Osteocyte (in vitro differentiated cells): ENCODE results near the gene LSM14A. TPM values are rescaled to one million over a fixed set of nuclear protein-coding genes. Genes with fewer than 3 reads are reported as not detected.

ENCODE experiments used
- DNase-seq: peaks from one replicate; pipeline ENCODE4 v3.0.0; 2021; ENCODE audit warnings: mixed read lengths; ENCODE audit not compliant: unreplicated experiment; ENCODE audit errors: extremely low spot score
- H3K27ac Mint-ChIP-seq: one replicate; pipeline ENCODE4 v1.8.0; 2021; ENCODE audit warnings: mild to moderate bottlenecking, mixed read lengths; ENCODE audit not compliant: unreplicated experiment
- H3K27me3 Mint-ChIP-seq: one replicate; pipeline ENCODE4 v1.8.0; 2021; ENCODE audit warnings: mixed read lengths; ENCODE audit not compliant: unreplicated experiment
- H3K36me3 Mint-ChIP-seq: one replicate; pipeline ENCODE4 v1.8.0; 2021; ENCODE audit warnings: mixed read lengths; ENCODE audit not compliant: unreplicated experiment
- H3K4me1 Mint-ChIP-seq: one replicate; pipeline ENCODE4 v1.8.0; 2021; ENCODE audit warnings: mixed read lengths; ENCODE audit not compliant: unreplicated experiment
- H3K4me3 Mint-ChIP-seq: one replicate; pipeline ENCODE4 v1.8.0; 2021; ENCODE audit warnings: mild to moderate bottlenecking, moderate library complexity, mixed read lengths; ENCODE audit not compliant: unreplicated experiment
- H3K9me3 Mint-ChIP-seq: one replicate; pipeline ENCODE4 v1.8.0; 2021; ENCODE audit warnings: mixed read lengths; ENCODE audit not compliant: unreplicated experiment
- total RNA-seq: library from RNA; stranded (reverse); gene quantifications from 2 replicates; pipeline ENCODE4 v1.2.1, GENCODE V29; 2021
- TF ChIP-seq, protein P1 (sequence below): fragments of 200-600 bp; sonication (generic); IDR thresholded peaks from 2 replicates; pipeline ENCODE4 v1.5.0; 2021; ENCODE audit warnings: antibody characterized with exemption, mild to moderate bottlenecking, moderate library complexity

The LSM14A gene
- total RNA-seq, 1 donor from 2014 or later = 97.8 TPM

GRCh38 chr19:34269489-34269888 lies 97.2 kb downstream of the LSM14A start:
- DNase-seq = no peak
- peak overlapping the region; percentile 97 for H3K27ac Mint-ChIP-seq
- peaks cover 56% of the 10 kb centered on the region for H3K4me1 Mint-ChIP-seq
- H3K9me3 Mint-ChIP-seq = no peaks in the 10 kb centered on the region
- TF ChIP-seq, protein P1, sequence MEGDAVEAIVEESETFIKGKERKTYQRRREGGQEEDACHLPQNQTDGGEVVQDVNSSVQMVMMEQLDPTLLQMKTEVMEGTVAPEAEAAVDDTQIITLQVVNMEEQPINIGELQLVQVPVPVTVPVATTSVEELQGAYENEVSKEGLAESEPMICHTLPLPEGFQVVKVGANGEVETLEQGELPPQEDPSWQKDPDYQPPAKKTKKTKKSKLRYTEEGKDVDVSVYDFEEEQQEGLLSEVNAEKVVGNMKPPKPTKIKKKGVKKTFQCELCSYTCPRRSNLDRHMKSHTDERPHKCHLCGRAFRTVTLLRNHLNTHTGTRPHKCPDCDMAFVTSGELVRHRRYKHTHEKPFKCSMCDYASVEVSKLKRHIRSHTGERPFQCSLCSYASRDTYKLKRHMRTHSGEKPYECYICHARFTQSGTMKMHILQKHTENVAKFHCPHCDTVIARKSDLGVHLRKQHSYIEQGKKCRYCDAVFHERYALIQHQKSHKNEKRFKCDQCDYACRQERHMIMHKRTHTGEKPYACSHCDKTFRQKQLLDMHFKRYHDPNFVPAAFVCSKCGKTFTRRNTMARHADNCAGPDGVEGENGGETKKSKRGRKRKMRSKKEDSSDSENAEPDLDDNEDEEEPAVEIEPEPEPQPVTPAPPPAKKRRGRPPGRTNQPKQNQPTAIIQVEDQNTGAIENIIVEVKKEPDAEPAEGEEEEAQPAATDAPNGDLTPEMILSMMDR = no peak
- no peaks in the 10 kb centered on the region for H3K27me3 Mint-ChIP-seq
- H3K4me3 Mint-ChIP-seq = peak overlapping the region; percentile 62
- peaks cover 17% of the 10 kb centered on the region for H3K36me3 Mint-ChIP-seq

DNA sequence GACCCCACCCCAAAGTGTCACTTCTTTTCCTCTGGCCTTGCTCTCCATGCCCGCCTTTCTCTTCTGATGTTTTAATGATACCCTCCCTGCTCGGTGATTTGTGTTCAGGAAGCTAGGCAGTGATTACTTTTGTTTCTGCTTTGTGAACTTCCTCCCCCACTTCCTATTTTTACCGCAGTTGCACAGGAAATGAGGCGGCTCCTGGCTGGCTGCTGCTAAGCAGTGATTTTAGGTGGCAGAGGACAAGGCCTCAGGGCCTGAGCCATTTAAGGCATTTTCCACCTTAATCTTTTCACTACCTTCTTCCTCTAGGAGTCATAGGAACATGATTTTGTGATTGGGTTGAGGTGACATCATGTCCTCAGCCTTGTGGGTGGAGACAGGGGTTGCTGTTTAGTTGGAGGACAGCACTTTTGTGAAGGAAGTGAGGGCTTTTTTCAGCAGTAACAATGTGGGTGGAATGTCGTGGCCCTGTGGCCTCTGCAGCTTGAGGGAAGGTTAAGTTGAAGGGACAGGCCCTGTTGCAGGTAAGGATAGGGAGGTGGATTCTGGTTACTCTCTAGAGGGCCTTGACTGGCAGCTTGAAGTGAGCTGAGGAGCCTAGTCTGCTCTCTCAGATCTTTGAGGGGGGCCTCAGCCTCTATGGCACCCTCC lies 97.8 kb downstream of the LSM14A start:
- H3K27me3 Mint-ChIP-seq = no peaks in the 10 kb centered on the region
- peak overlapping the region; percentile 62 for H3K4me3 Mint-ChIP-seq
- H3K4me1 Mint-ChIP-seq = peaks cover 58% of the 10 kb centered on the region
- H3K9me3 Mint-ChIP-seq = no peaks in the 10 kb centered on the region
- H3K36me3 Mint-ChIP-seq = peaks cover 17% of the 10 kb centered on the region
- peak overlapping the region; percentile 97 for H3K27ac Mint-ChIP-seq
- TF ChIP-seq, protein P1 = no peak
- no peak for DNase-seq

DNA sequence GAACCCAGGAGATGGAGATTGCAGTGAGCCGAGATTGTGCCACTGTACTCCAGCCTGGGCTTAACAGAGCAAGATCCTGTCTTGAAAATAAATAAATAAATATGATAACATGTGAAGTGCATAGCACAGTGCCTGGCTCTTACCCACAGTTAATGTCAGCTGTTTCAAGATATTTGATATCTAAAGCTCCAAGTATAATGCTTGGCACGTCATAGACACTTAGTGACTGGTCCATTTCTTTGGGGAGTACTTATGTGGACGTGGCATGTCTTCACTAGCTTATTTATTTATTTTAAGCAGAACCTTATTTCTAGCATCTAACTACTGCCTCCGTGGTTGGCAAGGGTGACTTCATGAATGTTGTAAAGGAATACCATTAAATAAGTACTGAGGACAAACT lies 100.8 kb downstream of the LSM14A start:
- peaks cover 75% of the 10 kb centered on the region for H3K4me1 Mint-ChIP-seq
- H3K4me3 Mint-ChIP-seq = peak overlapping the region; percentile 23

DNA sequence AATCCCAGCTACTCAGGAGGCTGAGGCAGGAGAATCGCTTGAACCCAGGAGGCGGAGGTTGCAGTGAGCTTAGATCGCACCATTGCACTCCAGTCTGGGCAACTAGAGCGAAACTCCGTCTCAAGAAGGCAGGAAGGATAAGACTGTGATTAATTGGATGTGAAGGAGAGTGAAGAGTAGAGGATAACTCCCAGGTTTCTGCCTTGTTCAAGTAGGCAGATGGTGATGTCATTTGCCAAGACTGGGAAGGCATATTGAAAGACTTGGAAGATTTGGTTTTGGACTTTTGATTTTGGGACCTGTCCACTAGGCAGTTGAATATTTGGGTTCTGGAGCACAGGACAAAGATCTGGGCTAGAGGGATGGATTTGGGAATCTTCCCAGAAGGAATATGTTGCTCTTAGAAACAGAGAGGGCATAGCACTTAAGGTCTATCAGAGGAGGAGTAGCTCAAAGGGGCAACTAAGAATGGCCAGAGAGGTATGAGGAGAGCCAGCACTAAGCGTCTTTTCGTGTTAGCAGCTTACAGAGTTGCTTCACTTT lies 102.1 kb downstream of the LSM14A start:
- Mint-ChIP-seq H3K4me1 (peaks cover 64% of the 10 kb centered on the region), H3K27me3 (no peaks in the 10 kb centered on the region), H3K4me3 (peak overlapping the region; percentile 56), H3K9me3 (no peaks in the 10 kb centered on the region), H3K36me3 (peaks cover 13% of the 10 kb centered on the region), H3K27ac (peak overlapping the region; percentile 97)
- DNase-seq = no peak
- TF ChIP-seq, protein P1 = no peak

More for the DNA sequence above, 100.8 kb downstream of the LSM14A start:
- Mint-ChIP-seq H3K9me3 (no peaks in the 10 kb centered on the region), H3K27me3 (no peaks in the 10 kb centered on the region), H3K36me3 (peaks cover 13% of the 10 kb centered on the region), H3K27ac (peak overlapping the region; percentile 97)
- no peak for DNase-seq
- TF ChIP-seq, protein P1 = no peak

- TF ChIP-seq, protein P1 = peak; percentile 44
- H3K4me3 Mint-ChIP-seq = peak overlapping the region; percentile 56
- peaks cover 11% of the 10 kb centered on the region for H3K36me3 Mint-ChIP-seq
- no peaks in the 10 kb centered on the region for H3K9me3 Mint-ChIP-seq
- peaks cover 57% of the 10 kb centered on the region for H3K4me1 Mint-ChIP-seq
- peak overlapping the region; percentile 97 for H3K27ac Mint-ChIP-seq
- no peaks in the 10 kb centered on the region for H3K27me3 Mint-ChIP-seq
- DNase-seq = no peak
Observed at GRCh38 chr19:34274827-34275625, 102.7 kb downstream of the LSM14A start.
